Panc1 (cell line): Measurements from ENCODE around the gene PRAMEF17. TPM values are rescaled to one million over a fixed set of nuclear protein-coding genes. Genes with fewer than 3 reads are reported as not detected.
"Not testable (repeated sequence)": the region's sequence is repeated elsewhere in the genome, so short reads cannot be mapped to it uniquely, and the experiment has no call there.

Experiments used
- ATAC-seq: fragments of 200-7000 bp; cut with Tn5 transposase; 2 replicates; pipeline ENCODE4 v1.9.1; 2020; ENCODE audit warnings: mild to moderate bottlenecking, moderate library complexity
- BruUV-seq: library from RNA; stranded (reverse); fragments of 400-500 nt; replicated peaks from 2 replicates; lab custom pipeline; 2021; lab: Mats Ljungman, UMichigan
- CTCF ChIA-PET: fragments of 300-600 bp; sonication (Branson Sonifier 250); formaldehyde crosslinking; loops from one replicate; lab custom pipeline; 2022; ENCODE audit warnings: antibody characterized with exemption; lab: Charles Lee
- POLR2A ChIA-PET: fragments of 300-600 bp; sonication (Branson Sonifier 250); formaldehyde crosslinking; loops from one replicate; lab custom pipeline; 2022; ENCODE audit warnings: antibody characterized with exemption; lab: Charles Lee
- DNase-seq: peaks from one replicate; pipeline ENCODE4 v3.0.0-alpha.2; 2010; ENCODE audit warnings: low read depth, low spot score
- H3K27ac ChIP-seq: 2 replicates; pipeline ENCODE4 v1.5.1; 2011; ENCODE audit warnings: mild to moderate bottlenecking, low read length, inconsistent platforms
- H3K27me3 ChIP-seq: fragments of 200-500 bp; sonication (Bioruptor generic); 2 replicates; pipeline ENCODE4 v1.6.0; 2014; ENCODE audit warnings: low read length, inconsistent platforms; ENCODE audit not compliant: control insufficient read depth, insufficient read depth
- H3K36me3 ChIP-seq: fragments of 200-500 bp; sonication (Bioruptor generic); 2 replicates; pipeline ENCODE4 v1.5.1; 2014; ENCODE audit warnings: inconsistent platforms, mild to moderate bottlenecking, low read length, moderate library complexity; ENCODE audit not compliant: control insufficient read depth, insufficient read depth
- H3K4me1 ChIP-seq: 2 replicates; pipeline ENCODE4 v1.5.1; 2011; ENCODE audit warnings: inconsistent platforms, mild to moderate bottlenecking, low read length, moderate library complexity; ENCODE audit not compliant: control insufficient read depth, insufficient read depth
- H3K4me3 ChIP-seq, 2 experiments: 2 replicates each; pipeline ENCODE4 v1.5.1; 2011 to 2012; ENCODE audit warnings: low read depth in 2 of 2, low read length in 2 of 2, mild to moderate bottlenecking in 2 of 2, inconsistent platforms in 1 of 2, moderate library complexity in 1 of 2
- H3K9me3 ChIP-seq: fragments of 200-500 bp; sonication (Bioruptor generic); 2 replicates; pipeline ENCODE4 v1.5.1; 2014; ENCODE audit warnings: low read depth, mild to moderate bottlenecking, inconsistent platforms, low read length, moderate library complexity; ENCODE audit not compliant: control insufficient read depth, insufficient read depth
- CTCF ChIP-seq: fragments of 450-650 bp; IDR thresholded peaks from 2 replicates; pipeline ENCODE4 v1.5.1; 2017; ENCODE audit warnings: mild to moderate bottlenecking
- POLR2AphosphoS5 ChIP-seq: IDR thresholded peaks from 2 replicates; pipeline ENCODE4 v1.6.1; 2012; ENCODE audit warnings: mild to moderate bottlenecking, low read depth, low read length, moderate library complexity
- SIN3A ChIP-seq: IDR thresholded peaks from 2 replicates; pipeline ENCODE4 v1.6.1; 2012; ENCODE audit warnings: low read depth, mild to moderate bottlenecking, low read length, moderate library complexity, borderline replicate concordance; ENCODE audit not compliant: insufficient read depth
- TCF7L2 ChIP-seq: IDR thresholded peaks from 2 replicates; pipeline ENCODE4 v1.6.1; 2011; ENCODE audit warnings: mild to moderate bottlenecking, low read depth, low read length, inconsistent platforms
- in situ Hi-C: cut with HindIII; loops from 2 replicates; pipeline ENCODE4 v1.10.0; 2016; ENCODE audit warnings: low sequenced_read_pairs, low pct_unique_long_range_greater_than_20kb
- intact Hi-C: fragments of 100-400 bp; cut with micrococcal nuclease; formaldehyde crosslinking; loops from one replicate; pipeline ENCODE4 v1.10.0; 2022; ENCODE audit not compliant: unreplicated experiment
- total RNA-seq: library from RNA; stranded (reverse); gene quantifications from one replicate; pipeline ENCODE4 v1.2.1, GENCODE V29; 2021; ENCODE audit not compliant: unreplicated experiment
- TF ChIP-seq, protein P1 (sequence below), 2 experiments: IDR thresholded peaks; 2 replicates each; pipeline ENCODE4 v1.6.1; 2011 to 2012; ENCODE audit warnings: low read depth in 2 of 2, control low read depth in 1 of 2, low read length in 1 of 2, mild to moderate bottlenecking in 1 of 2, moderate library complexity in 1 of 2; ENCODE audit not compliant: insufficient read depth in 1 of 2

Gene PRAMEF17
- total RNA-seq, 1 experiment from 2014 or later = not detected

- H3K9me3 ChIP-seq, POLR2A ChIA-PET, H3K4me3 ChIP-seq, H3K27me3 ChIP-seq, ATAC-seq, BruUV-seq, H3K36me3 ChIP-seq, in situ Hi-C loops, DNase-seq, H3K27ac ChIP-seq, intact Hi-C loops, H3K4me1 ChIP-seq, CTCF ChIA-PET: not testable (repeated sequence)
Measured at GRCh38 chr1:13433694-13434358, 44.4 kb downstream of the PRAMEF17 start.

DNA sequence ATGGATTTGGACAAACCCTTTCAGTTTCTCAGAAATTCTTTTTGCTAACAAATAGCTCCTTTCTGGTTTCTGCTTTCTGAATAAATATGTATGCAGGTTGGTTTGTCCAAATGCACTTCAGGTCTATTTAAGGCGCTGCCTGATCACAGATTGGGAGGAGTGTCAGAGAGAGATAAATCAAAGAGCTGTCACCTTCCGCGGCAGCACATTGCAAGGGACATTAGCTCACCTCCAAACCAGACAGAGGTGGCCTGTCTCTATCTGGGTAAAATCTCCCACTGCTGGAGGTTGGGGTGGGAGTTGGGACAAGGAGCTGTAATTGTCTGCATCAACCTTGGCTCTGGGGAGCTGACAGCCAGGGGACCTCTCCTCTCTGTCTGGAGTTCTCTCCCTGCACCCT, 46.0 kb downstream of the PRAMEF17 start:
- H3K36me3 ChIP-seq = no peaks in the 10 kb centered on the region
- peaks cover 2% of the 10 kb centered on the region; the same call in 1 of the 2 replicates for H3K27me3 ChIP-seq
- DNase-seq (no peak), ATAC-seq (no peak)
- no peak overlapping the region for H3K4me3 ChIP-seq
- no peaks in the 10 kb centered on the region for H3K9me3 ChIP-seq
- no TSS peak for BruUV-seq
- no peaks in the 10 kb centered on the region for H3K4me1 ChIP-seq
- in situ Hi-C loops = no loop called here
- CTCF ChIA-PET = no interaction called here
- no peak overlapping the region for H3K27ac ChIP-seq
- POLR2A ChIA-PET = no interaction called here
- no peak for TF ChIP-seq POLR2AphosphoS5
- no peak for TF ChIP-seq SIN3A
- TF ChIP-seq TCF7L2 = no peak
- TF ChIP-seq, protein P1, sequence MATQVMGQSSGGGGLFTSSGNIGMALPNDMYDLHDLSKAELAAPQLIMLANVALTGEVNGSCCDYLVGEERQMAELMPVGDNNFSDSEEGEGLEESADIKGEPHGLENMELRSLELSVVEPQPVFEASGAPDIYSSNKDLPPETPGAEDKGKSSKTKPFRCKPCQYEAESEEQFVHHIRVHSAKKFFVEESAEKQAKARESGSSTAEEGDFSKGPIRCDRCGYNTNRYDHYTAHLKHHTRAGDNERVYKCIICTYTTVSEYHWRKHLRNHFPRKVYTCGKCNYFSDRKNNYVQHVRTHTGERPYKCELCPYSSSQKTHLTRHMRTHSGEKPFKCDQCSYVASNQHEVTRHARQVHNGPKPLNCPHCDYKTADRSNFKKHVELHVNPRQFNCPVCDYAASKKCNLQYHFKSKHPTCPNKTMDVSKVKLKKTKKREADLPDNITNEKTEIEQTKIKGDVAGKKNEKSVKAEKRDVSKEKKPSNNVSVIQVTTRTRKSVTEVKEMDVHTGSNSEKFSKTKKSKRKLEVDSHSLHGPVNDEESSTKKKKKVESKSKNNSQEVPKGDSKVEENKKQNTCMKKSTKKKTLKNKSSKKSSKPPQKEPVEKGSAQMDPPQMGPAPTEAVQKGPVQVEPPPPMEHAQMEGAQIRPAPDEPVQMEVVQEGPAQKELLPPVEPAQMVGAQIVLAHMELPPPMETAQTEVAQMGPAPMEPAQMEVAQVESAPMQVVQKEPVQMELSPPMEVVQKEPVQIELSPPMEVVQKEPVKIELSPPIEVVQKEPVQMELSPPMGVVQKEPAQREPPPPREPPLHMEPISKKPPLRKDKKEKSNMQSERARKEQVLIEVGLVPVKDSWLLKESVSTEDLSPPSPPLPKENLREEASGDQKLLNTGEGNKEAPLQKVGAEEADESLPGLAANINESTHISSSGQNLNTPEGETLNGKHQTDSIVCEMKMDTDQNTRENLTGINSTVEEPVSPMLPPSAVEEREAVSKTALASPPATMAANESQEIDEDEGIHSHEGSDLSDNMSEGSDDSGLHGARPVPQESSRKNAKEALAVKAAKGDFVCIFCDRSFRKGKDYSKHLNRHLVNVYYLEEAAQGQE (IDR thresholded peaks at IDR 0.05; ENCODE audit: insufficient read depth in 1 of 2, low read depth in 2 of 2, low read length in 1 of 2) = no peak
- TF ChIP-seq CTCF = no peak
- intact Hi-C loops = no loop called here

DNA sequence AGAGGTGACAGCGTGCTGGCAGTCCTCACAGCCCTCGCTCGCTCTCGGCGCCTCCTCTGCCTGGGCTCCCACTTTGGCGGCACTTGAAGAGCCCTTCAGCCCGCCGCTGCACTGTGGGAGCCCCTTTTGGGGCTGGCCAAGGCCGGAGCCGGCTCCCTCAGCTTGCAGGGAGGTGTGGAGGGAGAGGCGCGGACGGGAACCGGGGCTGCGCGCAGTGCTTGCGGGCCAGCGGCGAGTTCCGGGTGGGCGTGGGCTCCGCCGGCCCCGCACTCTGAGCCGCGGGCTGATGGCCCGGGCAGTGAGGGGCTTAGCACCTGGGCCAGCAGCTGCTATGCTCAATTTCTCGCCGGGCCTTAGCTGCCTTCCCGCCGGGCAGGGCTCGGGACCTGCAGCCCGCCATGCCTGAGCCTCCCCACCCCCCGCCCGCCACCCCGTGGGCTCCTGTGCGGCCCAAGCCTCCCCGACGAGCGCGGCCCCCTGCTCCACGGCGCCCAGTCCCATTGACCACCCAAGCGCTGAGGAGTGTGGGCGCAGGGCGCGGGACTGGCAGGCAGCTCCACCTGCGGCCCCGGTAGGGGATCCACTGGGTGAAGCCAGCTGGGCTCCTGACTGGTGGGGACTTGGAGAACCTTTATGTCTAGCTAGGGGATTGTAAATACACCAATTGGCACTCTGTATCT, 49.8 kb downstream of the PRAMEF17 start:
- H3K27me3 ChIP-seq, intact Hi-C loops, BruUV-seq, H3K4me1 ChIP-seq, H3K27ac ChIP-seq, DNase-seq, H3K4me3 ChIP-seq, H3K9me3 ChIP-seq, POLR2A ChIA-PET, in situ Hi-C loops, ATAC-seq, H3K36me3 ChIP-seq, CTCF ChIA-PET: not testable (repeated sequence)

Other genes with a start within 250 kb of the PRAMEF17 start
- gene PRAMEF26, start 233.6 kb upstream of the PRAMEF17 start, total RNA-seq = not detected
- gene HNRNPCL4, start 224.0 kb upstream of the PRAMEF17 start, total RNA-seq = not detected
- gene PRAMEF9, start 217.8 kb upstream of the PRAMEF17 start, total RNA-seq = not detected
- gene PRAMEF13, start 188.2 kb upstream of the PRAMEF17 start, total RNA-seq = not detected
- not detected for gene PRAMEF18, start 163.5 kb upstream of the PRAMEF17 start, total RNA-seq
- not detected for gene PRAMEF5, start 135.4 kb upstream of the PRAMEF17 start, total RNA-seq
- not detected for gene PRAMEF8, start 104.5 kb upstream of the PRAMEF17 start, total RNA-seq
- not detected for gene PRAMEF33, start 86.1 kb upstream of the PRAMEF17 start, total RNA-seq
- gene PRAMEF15, start 74.1 kb upstream of the PRAMEF17 start, total RNA-seq = not detected
- gene PRAMEF14, start 42.5 kb upstream of the PRAMEF17 start, total RNA-seq = not detected
- not detected for gene PRAMEF19, start 17.7 kb upstream of the PRAMEF17 start, total RNA-seq
- not detected for gene PRAMEF20, start 20.8 kb downstream of the PRAMEF17 start, total RNA-seq
- not detected for gene LRRC38, start 124.4 kb downstream of the PRAMEF17 start, total RNA-seq
- 0.28 TPM for gene PDPN, start 194.2 kb downstream of the PRAMEF17 start, total RNA-seq